ENCODE measurements around the gene CCDC181. TPM values are rescaled to one million over a fixed set of nuclear protein-coding genes. Genes with fewer than 3 reads are reported as not detected.

The CCDC181 gene
- total RNA-seq, 2 donors from 2014 or later: not detected

GRCh38 chr1:169371404-169371803, 55.9 kb downstream of the CCDC181 start:
- DNase-seq: no peak
- intact Hi-C loops (cut with DNase I): no loop called here
- no peak for TF ChIP-seq CTCF (IDR thresholded peaks at IDR 0.05)

GRCh38 chr1:169368406-169368769, 58.9 kb downstream of the CCDC181 start:
- peak; percentile 28 for DNase-seq

More at GRCh38 chr1:169371404-169371803, 55.9 kb downstream of the CCDC181 start:
- H3K36me3 ChIP-seq: no peaks in the 10 kb centered on the region
- H3K9me3 ChIP-seq: no peaks in the 10 kb centered on the region
- H3K27ac ChIP-seq: no peak overlapping the region
- no peak overlapping the region for H3K4me3 ChIP-seq
- no peaks in the 10 kb centered on the region for H3K27me3 ChIP-seq
- no peak overlapping the region for H3K9ac ChIP-seq (ENCODE audit: low read depth in 2 of 2, low read length in 2 of 2)
- no peaks in the 10 kb centered on the region for H3K4me1 ChIP-seq

GRCh38 chr1:169367686-169368405, 59.4 kb downstream of the CCDC181 start, which contains the start of the genes BLZF1 and NME7:
Gene BLZF1, plus strand, starts transcription at chr1:169368195. Its CDS starts 1,328 bp downstream, at chr1:169369523.
Gene NME7, minus strand, starts transcription at chr1:169367797. Its CDS starts 87 bp downstream, at chr1:169367710.
- Histone ChIP-seq H3K4me1 (no peaks in the 10 kb centered on the region), H3K27me3 (no peaks in the 10 kb centered on the region), H3K36me3 (no peaks in the 10 kb centered on the region), H3K4me3 (peak within 1 kb of the TSS; percentile 68), H3K9ac (ENCODE audit: low read depth in 2 of 2, low read length in 2 of 2) (peak within 1 kb of the TSS; percentile 80 to 92), H3K9me3 (no peaks in the 10 kb centered on the region), H3K27ac (peak within 1 kb of the TSS; percentile 86)
- no peak for TF ChIP-seq CTCF (IDR thresholded peaks at IDR 0.05)
- intact Hi-C loops (cut with DNase I): loop anchor here (10.0 kb wide), 1 partner anchor 177 kb away; no protein-coding TSS in a partner anchor
- DNase-seq: peak; percentile 99

More at GRCh38 chr1:169368406-169368769, 58.9 kb downstream of the CCDC181 start:
- no peaks in the 10 kb centered on the region for H3K27me3 ChIP-seq
- H3K4me1 ChIP-seq: no peaks in the 10 kb centered on the region
- peak overlapping the region; percentile 68 for H3K4me3 ChIP-seq
- peak overlapping the region; percentile 80 to 92 for H3K9ac ChIP-seq (ENCODE audit: low read depth in 2 of 2, low read length in 2 of 2)
- no peaks in the 10 kb centered on the region for H3K36me3 ChIP-seq
- H3K27ac ChIP-seq: peak overlapping the region; percentile 86
- H3K9me3 ChIP-seq: no peaks in the 10 kb centered on the region
- no peak for TF ChIP-seq CTCF (IDR thresholded peaks at IDR 0.05)
- intact Hi-C loops (cut with DNase I): loop anchor here (10.0 kb wide), 1 partner anchor 176 kb away; no protein-coding TSS in a partner anchor

DNA sequence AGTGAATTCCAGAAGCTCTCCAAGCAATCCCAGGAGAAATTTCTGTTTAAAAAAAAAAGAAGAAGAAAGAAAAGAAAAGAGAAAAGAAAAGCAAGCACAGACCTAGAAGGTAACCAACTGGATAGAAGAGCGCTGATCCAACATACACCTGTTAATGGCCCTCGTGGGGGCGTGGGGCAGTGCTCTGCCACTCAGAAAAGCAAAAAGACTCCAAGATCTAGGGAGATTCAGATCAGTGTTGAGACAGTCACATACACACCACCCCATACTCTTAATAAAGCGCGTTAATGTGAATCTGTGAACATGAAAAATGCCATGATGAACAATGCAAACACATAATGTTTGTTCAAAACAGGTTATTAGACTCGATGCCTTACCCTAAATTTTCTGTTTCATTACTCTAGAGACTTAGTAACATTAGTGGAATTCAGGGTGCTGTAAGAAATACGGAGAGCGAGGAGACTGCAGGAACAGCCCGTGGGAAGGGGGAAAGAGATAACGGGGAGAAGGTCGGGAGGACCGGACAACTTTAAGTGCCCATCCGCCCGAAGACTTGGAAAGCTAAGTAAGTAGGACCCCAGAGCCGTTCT, 60.1 kb downstream of the CCDC181 start:
- DNase-seq: no peak
- Histone ChIP-seq H3K9ac (ENCODE audit: low read depth in 2 of 2, low read length in 2 of 2) (peak overlapping the region in 1 of 2 donors; percentile 92), H3K4me3 (peak overlapping the region; percentile 68), H3K9me3 (no peaks in the 10 kb centered on the region), H3K27me3 (no peaks in the 10 kb centered on the region), H3K27ac (peak overlapping the region; percentile 31), H3K36me3 (no peaks in the 10 kb centered on the region), H3K4me1 (no peaks in the 10 kb centered on the region)
- intact Hi-C loops (cut with DNase I): loop anchor here (10.0 kb wide), 1 partner anchor 178 kb away; no protein-coding TSS in a partner anchor
- TF ChIP-seq CTCF (IDR thresholded peaks at IDR 0.05): no peak

GRCh38 chr1:169364948-169365347, 62.3 kb downstream of the CCDC181 start:
- TF ChIP-seq CTCF (IDR thresholded peaks at IDR 0.05): no peak
- intact Hi-C loops (cut with DNase I): loop anchor here (5.0 to 10.0 kb wide), 2 partner anchors 180 to 228 kb away; no protein-coding TSS in a partner anchor
- DNase-seq: no peak
- Histone ChIP-seq H3K4me3 (no peak overlapping the region), H3K9me3 (no peaks in the 10 kb centered on the region), H3K27ac (no peak overlapping the region), H3K36me3 (no peaks in the 10 kb centered on the region), H3K27me3 (no peaks in the 10 kb centered on the region), H3K4me1 (no peaks in the 10 kb centered on the region), H3K9ac (ENCODE audit: low read depth in 2 of 2, low read length in 2 of 2) (no peak overlapping the region)
